DND-41 (cell line): Measurements from ENCODE around the gene LRRC37A.
A peak's percentile ranks its signal among the peaks of the same experiment; 100 is the strongest.
"Not testable (repeated sequence)": the region's sequence is repeated elsewhere in the genome, so short reads cannot be mapped to it uniquely, and the experiment has no call there.

Experiments
- ATAC-seq: fragments of 200-7000 bp; cut with Tn5 transposase; 3 replicates; pipeline ENCODE4 v1.9.1; 2021; ENCODE audit warnings: low read depth; ENCODE audit not compliant: insufficient read depth
- DNase-seq: peaks from one replicate; pipeline ENCODE4 v3.0.0-alpha.2; 2020
- H2AFZ ChIP-seq: 2 replicates; pipeline ENCODE4 v1.6.0; 2012; ENCODE audit warnings: low read depth, low read length
- H3K27ac ChIP-seq: 2 replicates; pipeline ENCODE4 v1.5.1; 2012; ENCODE audit warnings: low read length, inconsistent platforms
- H3K27me3 ChIP-seq: fragments of 200-600 bp; sonication (generic); 2 replicates; pipeline ENCODE4 v1.6.0; 2012; ENCODE audit warnings: low read length, mild to moderate bottlenecking, inconsistent platforms; ENCODE audit not compliant: insufficient read depth, poor library complexity
- H3K36me3 ChIP-seq: 2 replicates; pipeline ENCODE4 v1.5.1; 2012; ENCODE audit warnings: low read length, inconsistent platforms; ENCODE audit not compliant: insufficient read depth
- H3K4me1 ChIP-seq: 2 replicates; pipeline ENCODE4 v1.5.1; 2012; ENCODE audit warnings: mild to moderate bottlenecking, low read length; ENCODE audit not compliant: insufficient read depth
- H3K4me2 ChIP-seq: 2 replicates; pipeline ENCODE4 v1.6.0; 2012; ENCODE audit warnings: mild to moderate bottlenecking, moderate library complexity, low read length, inconsistent platforms; ENCODE audit not compliant: insufficient read depth
- H3K4me3 ChIP-seq, 2 experiments: fragments of 200-600 bp in 1 of 2; shearing (Covaris generic) in 1 of 2; 2 replicates each; pipeline ENCODE4 v1.5.1; 2012 to 2016; ENCODE audit warnings: inconsistent platforms in 2 of 2, low read length in 2 of 2, mild to moderate bottlenecking in 2 of 2, low read depth in 1 of 2, moderate library complexity in 1 of 2
- H3K79me2 ChIP-seq: 2 replicates; pipeline ENCODE4 v1.6.0; 2012; ENCODE audit warnings: low read length, inconsistent platforms; ENCODE audit not compliant: insufficient read depth
- H3K9ac ChIP-seq: 2 replicates; pipeline ENCODE4 v1.6.0; 2012; ENCODE audit warnings: low read depth, mild to moderate bottlenecking, inconsistent platforms, low read length, moderate library complexity
- H3K9me3 ChIP-seq: 2 replicates; pipeline ENCODE4 v1.5.1; 2012; ENCODE audit warnings: low read length, moderate library complexity, mild to moderate bottlenecking, inconsistent platforms; ENCODE audit not compliant: insufficient read depth, severe bottlenecking
- H4K20me1 ChIP-seq: 2 replicates; pipeline ENCODE4 v1.6.0; 2012; ENCODE audit warnings: low read length; ENCODE audit not compliant: insufficient read depth

The LRRC37A gene

DNA sequence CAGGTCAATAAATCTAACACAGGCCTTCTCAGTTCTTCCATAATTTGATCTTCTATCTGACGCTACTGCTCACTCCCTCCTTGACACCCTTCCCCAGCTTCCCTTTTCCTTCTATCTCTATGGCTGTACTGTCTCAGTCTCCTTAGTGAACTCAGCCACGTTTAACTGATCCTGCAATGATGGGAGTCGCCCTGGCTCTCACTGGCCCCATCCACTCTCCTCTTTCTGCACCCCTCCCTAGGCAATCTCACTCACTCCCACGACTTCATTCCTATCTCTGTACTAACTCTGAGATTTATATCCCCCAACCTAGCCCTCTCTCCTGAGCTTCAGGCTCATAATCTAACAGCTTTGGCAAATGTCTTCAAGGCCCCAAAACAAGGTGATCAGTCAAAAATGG, 58.9 kb downstream of the LRRC37A start:
- H3K27me3 ChIP-seq, H3K9ac ChIP-seq, H3K4me1 ChIP-seq, H3K4me3 ChIP-seq, H3K9me3 ChIP-seq, H3K27ac ChIP-seq, H3K4me2 ChIP-seq, H2AFZ ChIP-seq, DNase-seq, H3K79me2 ChIP-seq, H4K20me1 ChIP-seq, ATAC-seq, H3K36me3 ChIP-seq: not testable (repeated sequence)

DNA sequence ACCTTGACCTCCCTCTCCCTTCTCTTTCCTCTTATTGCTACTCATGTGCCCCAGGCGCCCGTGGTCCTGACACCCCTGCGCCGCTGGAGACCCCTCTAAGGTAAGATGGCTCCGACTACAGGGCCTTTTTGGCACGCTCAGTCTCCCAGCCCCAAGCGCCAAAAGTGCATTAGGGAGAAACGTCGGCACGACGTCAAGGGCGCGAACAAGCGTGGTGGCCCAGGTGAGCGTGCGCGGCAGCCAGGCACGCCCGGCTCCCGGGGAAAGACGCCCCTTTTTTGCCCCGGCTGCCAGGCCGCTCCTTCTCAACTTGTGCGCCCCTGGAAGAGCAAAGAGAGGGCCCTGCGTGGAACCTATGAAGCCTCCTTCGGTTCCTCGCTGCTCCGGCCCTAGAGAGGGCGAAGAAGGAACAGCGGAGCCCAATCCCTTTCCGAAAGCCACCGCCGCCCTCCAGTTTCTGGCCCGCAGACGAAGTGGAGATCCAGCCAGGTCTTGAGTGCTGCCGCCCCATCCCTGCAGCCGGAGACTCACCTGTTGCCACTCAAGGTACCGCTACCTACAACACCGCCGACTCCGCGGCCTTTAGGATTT, 66.3 kb downstream of the LRRC37A start:
- ATAC-seq = peak; percentile 37
- H3K79me2 ChIP-seq, DNase-seq, H4K20me1 ChIP-seq, H3K9ac ChIP-seq, H3K4me1 ChIP-seq, H3K27me3 ChIP-seq, H2AFZ ChIP-seq, H3K27ac ChIP-seq, H3K4me3 ChIP-seq, H3K4me2 ChIP-seq, H3K9me3 ChIP-seq, H3K36me3 ChIP-seq: not testable (repeated sequence)

DNA sequence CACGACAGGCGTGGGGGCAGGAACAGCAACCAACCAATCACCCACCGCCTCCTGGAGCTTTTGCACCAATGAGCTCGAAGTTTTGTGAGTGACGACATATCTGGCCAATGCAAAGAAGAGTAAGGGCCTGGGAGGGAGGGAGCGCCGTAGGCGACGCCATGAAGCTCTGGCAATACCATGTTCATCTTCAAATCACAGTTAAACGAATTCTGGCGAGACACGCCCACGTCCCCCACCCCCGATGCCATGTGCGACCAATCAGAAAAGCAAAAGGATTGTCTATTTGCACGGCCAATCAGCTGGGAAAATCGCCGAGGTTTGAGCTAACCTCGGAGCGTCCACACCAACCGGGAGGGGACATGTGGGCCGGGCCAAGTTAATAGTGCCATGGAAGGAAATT, 66.8 kb downstream of the LRRC37A start, which contains the start of gene ARL17B:
Gene ARL17B, minus strand, starts transcription at position 12 of the 400 bp plus-strand sequence. CDS start 3,369 bp downstream, outside the sequence.
- peak; percentile 98 for ATAC-seq
- not testable (repeated sequence) for H3K4me3 ChIP-seq, H3K79me2 ChIP-seq, H3K27ac ChIP-seq, H3K9ac ChIP-seq, H3K36me3 ChIP-seq, H2AFZ ChIP-seq, H3K9me3 ChIP-seq, H4K20me1 ChIP-seq, H3K4me2 ChIP-seq, H3K4me1 ChIP-seq, H3K27me3 ChIP-seq
- DNase-seq = peak; percentile 96

- not testable (repeated sequence) for H3K9me3 ChIP-seq, H3K36me3 ChIP-seq, H3K27me3 ChIP-seq, H3K27ac ChIP-seq, ATAC-seq, H3K79me2 ChIP-seq, H3K4me1 ChIP-seq, H3K9ac ChIP-seq, H2AFZ ChIP-seq, DNase-seq, H3K4me2 ChIP-seq, H4K20me1 ChIP-seq, H3K4me3 ChIP-seq
These were observed 72.6 kb downstream of the LRRC37A start for GRCh38 chr17:46367520-46367919.

GRCh38 chr17:46372236-46373229, 77.6 kb downstream of the LRRC37A start:
- peak; percentile 88 for ATAC-seq

DNA sequence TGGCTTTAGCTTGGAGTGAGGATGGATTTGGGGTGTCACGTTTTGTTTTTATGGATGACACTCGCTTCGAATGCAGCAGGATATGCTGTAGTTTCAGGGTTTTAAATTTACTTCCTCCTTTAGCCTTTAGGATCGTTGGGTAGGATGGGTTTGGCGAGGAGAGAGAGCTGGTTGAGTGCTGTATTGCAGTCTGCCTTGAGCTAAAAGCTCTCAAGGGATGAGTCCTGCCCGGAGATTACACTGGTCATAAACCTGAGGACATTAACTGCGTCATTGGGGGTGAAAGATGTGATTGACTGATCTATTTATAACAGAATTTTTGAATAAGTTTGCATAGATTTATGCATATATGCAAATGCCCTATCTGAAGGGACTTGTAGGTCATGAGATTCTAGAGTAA, 78.5 kb downstream of the LRRC37A start:
- H2AFZ ChIP-seq, H3K4me2 ChIP-seq, H3K9ac ChIP-seq, H3K27ac ChIP-seq, DNase-seq, H3K36me3 ChIP-seq, H3K9me3 ChIP-seq, H4K20me1 ChIP-seq, H3K4me1 ChIP-seq, H3K4me3 ChIP-seq, H3K79me2 ChIP-seq, H3K27me3 ChIP-seq: not testable (repeated sequence)
- peak; percentile 58 for ATAC-seq

More at GRCh38 chr17:46372236-46373229, 77.6 kb downstream of the LRRC37A start:
- H3K79me2 ChIP-seq, H3K4me2 ChIP-seq, H3K27ac ChIP-seq, H2AFZ ChIP-seq, H3K9me3 ChIP-seq, DNase-seq, H3K36me3 ChIP-seq, H3K9ac ChIP-seq, H3K4me1 ChIP-seq, H4K20me1 ChIP-seq, H3K27me3 ChIP-seq, H3K4me3 ChIP-seq: not testable (repeated sequence)

- not testable (repeated sequence) for H3K4me3 ChIP-seq, H3K4me2 ChIP-seq, H3K36me3 ChIP-seq, H3K27me3 ChIP-seq, H3K27ac ChIP-seq, H3K9me3 ChIP-seq, H2AFZ ChIP-seq, H3K9ac ChIP-seq, H3K79me2 ChIP-seq, ATAC-seq, H4K20me1 ChIP-seq, DNase-seq, H3K4me1 ChIP-seq
These were observed 88.2 kb downstream of the LRRC37A start for GRCh38 chr17:46383118-46383517.

DNA sequence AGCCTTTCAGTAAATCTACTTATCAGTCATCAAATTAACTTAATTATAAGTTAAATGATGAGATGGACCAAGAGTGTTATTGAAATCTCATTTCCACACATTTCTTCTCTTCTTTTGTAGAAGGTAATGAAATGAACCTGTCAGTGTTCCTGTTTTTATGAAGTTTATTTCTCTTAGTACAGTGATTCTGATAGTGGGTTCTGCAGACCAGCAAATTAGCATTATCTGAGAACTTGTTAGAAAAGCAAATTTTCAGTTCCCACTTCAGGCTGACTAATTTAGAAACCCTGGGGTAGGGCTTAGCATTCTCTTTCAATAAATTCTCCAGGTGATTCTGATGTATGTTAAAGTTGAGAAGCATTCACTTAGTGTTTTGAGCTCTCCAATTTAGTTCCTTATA, 90.6 kb downstream of the LRRC37A start:
- not testable (repeated sequence) for ATAC-seq, H3K79me2 ChIP-seq, H4K20me1 ChIP-seq, H3K9me3 ChIP-seq, H3K4me3 ChIP-seq, H3K9ac ChIP-seq, H3K4me1 ChIP-seq, H3K27ac ChIP-seq, H3K4me2 ChIP-seq, H3K36me3 ChIP-seq, H2AFZ ChIP-seq, DNase-seq, H3K27me3 ChIP-seq
